SK-N-SH treated with all-trans-retinoic acid at 6 μM for 48 hours (cell line): ENCODE data around the gene CLTA.

Experiments
- ARNTL ChIP-seq: fragments of 450-650 bp; formaldehyde crosslinking; IDR thresholded peaks from 2 replicates; pipeline ENCODE4 v1.5.0; 2020; ENCODE audit warnings: low read depth, mild to moderate bottlenecking, moderate library complexity, borderline replicate concordance
- BACH2 ChIP-seq: fragments of 250-450 bp; sonication (Bioruptor Pico); IDR thresholded peaks from 2 replicates; pipeline ENCODE4 v1.9.0; 2021; ENCODE audit warnings: mild to moderate bottlenecking, borderline replicate concordance
- CSDC2 ChIP-seq: fragments of 250-450 bp; sonication (Bioruptor Pico); IDR thresholded peaks from 2 replicates; pipeline ENCODE4 v1.5.0; 2020; ENCODE audit warnings: mild to moderate bottlenecking, moderate library complexity
- PPARA ChIP-seq: fragments of 250-450 bp; sonication (Bioruptor Pico); IDR thresholded peaks from 2 replicates; pipeline ENCODE4 v1.5.0; 2020; ENCODE audit warnings: mild to moderate bottlenecking, borderline replicate concordance
- RARB ChIP-seq: fragments of 250-450 bp; sonication (Bioruptor Pico); IDR thresholded peaks from 2 replicates; pipeline ENCODE4 v1.8.0; 2021; ENCODE audit warnings: mild to moderate bottlenecking, moderate library complexity
- TCF4 ChIP-seq: fragments of 250-450 bp; sonication (Bioruptor Pico); IDR thresholded peaks from 2 replicates; pipeline ENCODE4 v1.8.0; 2021; ENCODE audit warnings: mild to moderate bottlenecking, moderate library complexity, borderline replicate concordance
- TOX ChIP-seq: fragments of 250-450 bp; sonication (Bioruptor Pico); IDR thresholded peaks from 2 replicates; pipeline ENCODE4 v1.8.0; 2021; ENCODE audit warnings: mild to moderate bottlenecking, moderate library complexity, borderline replicate concordance
- ZC3H10 ChIP-seq: fragments of 250-450 bp; sonication (Bioruptor Pico); IDR thresholded peaks from 2 replicates; pipeline ENCODE4 v1.5.1; 2021; ENCODE audit warnings: mild to moderate bottlenecking, moderate library complexity
- ZFP3 ChIP-seq: fragments of 250-450 bp; sonication (Bioruptor Pico); IDR thresholded peaks from 2 replicates; pipeline ENCODE4 v1.5.0; 2020; ENCODE audit warnings: mild to moderate bottlenecking, moderate library complexity
- ZNF70 ChIP-seq: fragments of 450-650 bp; formaldehyde crosslinking; IDR thresholded peaks from 2 replicates; pipeline ENCODE4 v1.5.0; 2020; ENCODE audit warnings: mild to moderate bottlenecking, moderate library complexity
- TF ChIP-seq, protein P1 (sequence below): fragments of 250-450 bp; sonication (Bioruptor Pico); IDR thresholded peaks from 2 replicates; pipeline ENCODE4 v1.5.0; 2020; ENCODE audit warnings: mild to moderate bottlenecking, moderate library complexity
- TF ChIP-seq, protein P2 (sequence below): fragments of 250-450 bp; sonication (Bioruptor Pico); IDR thresholded peaks from 2 replicates; pipeline ENCODE4 v1.8.0; 2020; ENCODE audit warnings: mild to moderate bottlenecking, moderate library complexity, borderline replicate concordance

DNA sequence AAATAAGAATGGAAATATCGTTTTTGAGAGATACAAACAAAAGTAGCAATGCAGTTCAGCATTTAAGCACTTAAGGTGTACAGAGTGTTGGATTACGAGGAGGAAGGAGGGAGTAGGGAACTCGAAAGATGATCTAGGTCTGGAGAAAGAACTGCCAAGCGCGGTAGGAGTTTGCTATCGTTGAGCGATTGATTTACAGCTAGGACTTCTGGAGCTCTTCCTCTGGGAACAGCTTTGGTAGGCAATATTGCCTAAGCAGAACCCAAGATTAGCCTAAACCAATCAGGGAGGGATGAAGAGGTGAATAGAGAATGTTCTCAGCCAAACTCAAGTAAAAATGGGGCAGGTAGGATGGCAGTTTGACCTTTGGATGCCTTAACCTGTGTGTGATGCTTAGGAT, 965 bp downstream of the CLTA start:
- TF ChIP-seq ZNF70 (CRISPR knock-in tag) = no peak
- TF ChIP-seq BACH2 (CRISPR knock-in tag) = no peak
- TF ChIP-seq PPARA (CRISPR knock-in tag) = no peak
- TF ChIP-seq, protein P1, sequence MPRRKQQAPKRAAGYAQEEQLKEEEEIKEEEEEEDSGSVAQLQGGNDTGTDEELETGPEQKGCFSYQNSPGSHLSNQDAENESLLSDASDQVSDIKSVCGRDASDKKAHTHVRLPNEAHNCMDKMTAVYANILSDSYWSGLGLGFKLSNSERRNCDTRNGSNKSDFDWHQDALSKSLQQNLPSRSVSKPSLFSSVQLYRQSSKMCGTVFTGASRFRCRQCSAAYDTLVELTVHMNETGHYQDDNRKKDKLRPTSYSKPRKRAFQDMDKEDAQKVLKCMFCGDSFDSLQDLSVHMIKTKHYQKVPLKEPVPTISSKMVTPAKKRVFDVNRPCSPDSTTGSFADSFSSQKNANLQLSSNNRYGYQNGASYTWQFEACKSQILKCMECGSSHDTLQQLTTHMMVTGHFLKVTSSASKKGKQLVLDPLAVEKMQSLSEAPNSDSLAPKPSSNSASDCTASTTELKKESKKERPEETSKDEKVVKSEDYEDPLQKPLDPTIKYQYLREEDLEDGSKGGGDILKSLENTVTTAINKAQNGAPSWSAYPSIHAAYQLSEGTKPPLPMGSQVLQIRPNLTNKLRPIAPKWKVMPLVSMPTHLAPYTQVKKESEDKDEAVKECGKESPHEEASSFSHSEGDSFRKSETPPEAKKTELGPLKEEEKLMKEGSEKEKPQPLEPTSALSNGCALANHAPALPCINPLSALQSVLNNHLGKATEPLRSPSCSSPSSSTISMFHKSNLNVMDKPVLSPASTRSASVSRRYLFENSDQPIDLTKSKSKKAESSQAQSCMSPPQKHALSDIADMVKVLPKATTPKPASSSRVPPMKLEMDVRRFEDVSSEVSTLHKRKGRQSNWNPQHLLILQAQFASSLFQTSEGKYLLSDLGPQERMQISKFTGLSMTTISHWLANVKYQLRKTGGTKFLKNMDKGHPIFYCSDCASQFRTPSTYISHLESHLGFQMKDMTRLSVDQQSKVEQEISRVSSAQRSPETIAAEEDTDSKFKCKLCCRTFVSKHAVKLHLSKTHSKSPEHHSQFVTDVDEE (CRISPR knock-in tag) = no peak
- no peak for TF ChIP-seq ZFP3 (CRISPR knock-in tag)
- TF ChIP-seq TCF4 (CRISPR knock-in tag) = no peak
- TF ChIP-seq CSDC2 (CRISPR knock-in tag) = no peak
- TF ChIP-seq, protein P2, sequence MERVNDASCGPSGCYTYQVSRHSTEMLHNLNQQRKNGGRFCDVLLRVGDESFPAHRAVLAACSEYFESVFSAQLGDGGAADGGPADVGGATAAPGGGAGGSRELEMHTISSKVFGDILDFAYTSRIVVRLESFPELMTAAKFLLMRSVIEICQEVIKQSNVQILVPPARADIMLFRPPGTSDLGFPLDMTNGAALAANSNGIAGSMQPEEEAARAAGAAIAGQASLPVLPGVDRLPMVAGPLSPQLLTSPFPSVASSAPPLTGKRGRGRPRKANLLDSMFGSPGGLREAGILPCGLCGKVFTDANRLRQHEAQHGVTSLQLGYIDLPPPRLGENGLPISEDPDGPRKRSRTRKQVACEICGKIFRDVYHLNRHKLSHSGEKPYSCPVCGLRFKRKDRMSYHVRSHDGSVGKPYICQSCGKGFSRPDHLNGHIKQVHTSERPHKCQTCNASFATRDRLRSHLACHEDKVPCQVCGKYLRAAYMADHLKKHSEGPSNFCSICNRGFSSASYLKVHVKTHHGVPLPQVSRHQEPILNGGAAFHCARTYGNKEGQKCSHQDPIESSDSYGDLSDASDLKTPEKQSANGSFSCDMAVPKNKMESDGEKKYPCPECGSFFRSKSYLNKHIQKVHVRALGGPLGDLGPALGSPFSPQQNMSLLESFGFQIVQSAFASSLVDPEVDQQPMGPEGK (CRISPR knock-in tag) = no peak
- no peak for TF ChIP-seq TOX
- TF ChIP-seq ARNTL = no peak
- no peak for TF ChIP-seq RARB (CRISPR knock-in tag)
- no peak for TF ChIP-seq ZC3H10 (CRISPR knock-in tag)
